ENCODE results near the gene SMIM28.

Gene SMIM28

DNA sequence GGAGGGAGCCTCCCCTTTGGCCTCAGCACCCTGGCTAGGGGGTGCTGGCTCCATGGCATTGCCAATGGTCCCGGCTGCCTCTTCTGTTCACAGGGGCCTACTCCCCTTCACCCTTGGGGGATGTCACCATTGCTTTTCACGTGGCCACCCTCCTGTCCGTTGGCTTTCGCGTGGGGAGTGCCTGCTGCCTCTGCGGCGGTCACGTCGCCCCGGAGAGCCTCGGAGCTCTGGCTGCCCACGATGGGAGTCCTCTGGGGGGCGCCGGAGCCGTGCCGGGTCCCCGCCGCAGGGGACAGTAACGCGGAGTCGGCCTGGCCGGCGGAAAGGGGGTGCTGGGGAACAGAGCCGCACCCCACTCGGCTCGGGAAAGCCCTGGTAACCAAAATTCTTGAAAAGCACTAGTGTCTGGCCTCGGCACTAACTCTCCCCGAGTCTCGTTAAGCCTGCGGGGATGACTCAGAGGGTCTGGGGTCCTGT, 25.7 kb downstream of the SMIM28 start:
- DNase-seq (ENCODE audit: low spot score) (no peak), ATAC-seq (ENCODE audit: low read depth) (peak; percentile 6)
- peak overlapping the region; percentile 64 for H3K4me3 ChIP-seq (ENCODE audit: severe bottlenecking)
- no peaks in the 10 kb centered on the region for H3K9me3 ChIP-seq (ENCODE audit: severe bottlenecking)
- no peak for TF ChIP-seq CTCF (IDR thresholded peaks at IDR 0.05; ENCODE audit: poor library complexity, severe bottlenecking)
- H3K36me3 ChIP-seq (ENCODE audit: low read depth), result peaks cover 28% of the 10 kb centered on the region
- H3K27me3 ChIP-seq (ENCODE audit: insufficient read depth, poor library complexity, severe bottlenecking), result no peaks in the 10 kb centered on the region
- H3K27ac ChIP-seq (ENCODE audit: poor library complexity, severe bottlenecking), result peak overlapping the region; percentile 59
- peaks cover 5% of the 10 kb centered on the region for H3K4me1 ChIP-seq (ENCODE audit: insufficient read depth, poor library complexity, severe bottlenecking)

- Histone ChIP-seq H3K36me3 (ENCODE audit: low read depth) (peaks cover 31% of the 10 kb centered on the region), H3K27me3 (ENCODE audit: insufficient read depth, poor library complexity, severe bottlenecking) (no peaks in the 10 kb centered on the region), H3K4me3 (ENCODE audit: severe bottlenecking) (peak within 1 kb of the TSS; percentile 64), H3K4me1 (ENCODE audit: insufficient read depth, poor library complexity, severe bottlenecking) (peaks cover 5% of the 10 kb centered on the region), H3K9me3 (ENCODE audit: severe bottlenecking) (no peaks in the 10 kb centered on the region), H3K27ac (ENCODE audit: poor library complexity, severe bottlenecking) (peak within 1 kb of the TSS; percentile 59)
- peak; percentile 97 for DNase-seq (ENCODE audit: low spot score)
- ATAC-seq (ENCODE audit: low read depth), result peak; percentile 87
- peak; percentile 77 for TF ChIP-seq CTCF (IDR thresholded peaks at IDR 0.05; ENCODE audit: poor library complexity, severe bottlenecking)
Observed at GRCh38 chr6:138403801-138404665, 26.3 kb downstream of the SMIM28 start, which contains the start of gene HEBP2. HEBP2 (plus strand) TSS chr6:138404223; CDS start chr6:138404496, 273 bp downstream.

GRCh38 chr6:138404666-138405337, 27.1 kb downstream of the SMIM28 start:
- DNase-seq (ENCODE audit: low spot score), result no peak
- peak; percentile 3; the same call in 1 of the 3 replicates for ATAC-seq (ENCODE audit: low read depth)
- Histone ChIP-seq H3K9me3 (ENCODE audit: severe bottlenecking) (no peaks in the 10 kb centered on the region), H3K36me3 (ENCODE audit: low read depth) (peaks cover 38% of the 10 kb centered on the region), H3K27me3 (ENCODE audit: insufficient read depth, poor library complexity, severe bottlenecking) (no peaks in the 10 kb centered on the region), H3K4me3 (ENCODE audit: severe bottlenecking) (peak overlapping the region; percentile 64), H3K27ac (ENCODE audit: poor library complexity, severe bottlenecking) (peak overlapping the region; percentile 59), H3K4me1 (ENCODE audit: insufficient read depth, poor library complexity, severe bottlenecking) (peaks cover 6% of the 10 kb centered on the region)
- no peak for TF ChIP-seq CTCF (IDR thresholded peaks at IDR 0.05; ENCODE audit: poor library complexity, severe bottlenecking)

DNA sequence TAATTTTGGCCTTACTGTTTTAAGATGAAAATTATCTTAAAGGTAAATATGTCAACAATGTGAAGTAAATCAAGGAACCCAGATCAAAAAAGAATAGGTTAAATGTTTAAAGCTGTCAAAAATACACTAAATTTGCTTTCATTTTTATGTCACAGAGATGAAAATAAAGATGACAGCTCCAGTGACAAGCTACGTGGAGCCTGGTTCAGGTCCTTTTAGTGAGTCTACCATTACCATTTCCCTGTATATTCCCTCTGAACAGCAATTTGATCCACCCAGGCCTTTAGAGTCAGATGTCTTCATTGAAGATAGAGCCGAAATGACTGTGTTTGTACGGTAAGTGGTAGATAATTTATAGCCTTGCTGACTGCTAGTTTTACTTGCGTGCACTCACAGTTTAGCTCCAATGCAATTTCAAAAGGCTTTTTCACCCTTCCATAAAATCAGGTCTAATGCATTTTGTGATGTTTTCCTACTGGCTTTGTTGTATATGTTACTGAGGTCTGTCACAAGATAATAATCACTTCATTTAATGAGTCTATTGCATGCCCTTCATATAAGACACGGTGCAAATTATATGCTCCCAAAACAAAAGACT, 28.2 kb downstream of the SMIM28 start:
- Histone ChIP-seq H3K4me1 (ENCODE audit: insufficient read depth, poor library complexity, severe bottlenecking) (peaks cover 17% of the 10 kb centered on the region), H3K9me3 (ENCODE audit: severe bottlenecking) (no peaks in the 10 kb centered on the region), H3K27me3 (ENCODE audit: insufficient read depth, poor library complexity, severe bottlenecking) (no peaks in the 10 kb centered on the region), H3K4me3 (ENCODE audit: severe bottlenecking) (no peak overlapping the region), H3K36me3 (ENCODE audit: low read depth) (peaks cover 46% of the 10 kb centered on the region), H3K27ac (ENCODE audit: poor library complexity, severe bottlenecking) (no peak overlapping the region)
- ATAC-seq (ENCODE audit: low read depth) (no peak), DNase-seq (ENCODE audit: low spot score) (no peak)
- TF ChIP-seq CTCF (IDR thresholded peaks at IDR 0.05; ENCODE audit: poor library complexity, severe bottlenecking), result no peak
